ENCODE measurements around the gene SRSF1. TPM values are rescaled to one million over a fixed set of nuclear protein-coding genes. Genes with fewer than 3 reads are reported as not detected.

The SRSF1 gene
- total and polyA plus RNA-seq, 2 of the 4 experiments (the other 2 are of a cell fraction): 190 to 357 TPM

DNA sequence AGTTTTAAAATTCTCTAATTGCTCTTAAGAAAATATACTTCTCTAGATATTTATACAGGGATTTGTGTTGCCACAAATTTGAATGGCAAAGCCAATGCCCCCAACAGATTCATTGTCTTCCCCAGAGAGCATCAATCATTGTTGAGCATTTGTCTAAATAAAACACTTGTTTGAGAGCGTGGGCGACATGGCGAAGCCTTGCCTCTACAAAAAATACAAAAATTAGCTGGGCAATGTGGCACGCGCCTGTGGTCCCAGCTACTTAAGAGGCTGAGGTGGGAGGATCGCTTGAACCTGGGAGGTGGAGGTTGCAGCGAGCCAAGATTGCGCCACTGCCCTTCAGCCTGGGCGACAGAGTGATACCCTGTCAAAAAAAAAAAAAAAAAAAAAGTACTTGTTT lies 13.4 kb upstream of the SRSF1 start:
- Histone ChIP-seq H3K18ac (ENCODE audit: low read depth, low read length) (no peak overlapping the region), H3K4me1 (ENCODE audit: control insufficient read depth, insufficient read depth, low read length) (no peaks in the 10 kb centered on the region), H4K8ac (ENCODE audit: low read depth in 2 of 2, low read length in 2 of 2) (no peak overlapping the region), H3K9me1 (ENCODE audit: insufficient read depth, low read length) (no peaks in the 10 kb centered on the region), H3K23ac (ENCODE audit: low read depth, low read length) (no peak overlapping the region), H3K4ac (ENCODE audit: low read depth, low read length) (no peak overlapping the region), H2BK5ac (ENCODE audit: low read depth, low read length, poor library complexity, severe bottlenecking) (no peak overlapping the region), H3K9me3 (ENCODE audit: control insufficient read depth, insufficient read depth, low read length) (no peaks in the 10 kb centered on the region), H3K4me3 (ENCODE audit: insufficient read depth, low read depth, low read length) (no peak overlapping the region), H2BK120ac (ENCODE audit: low read depth, low read length) (no peak overlapping the region), H3K4me2 (ENCODE audit: low read depth, low read length) (no peak overlapping the region), H4K20me1 (ENCODE audit: insufficient read depth, low read length) (no peaks in the 10 kb centered on the region), H3K79me1 (ENCODE audit: low read depth in 1 of 2, low read length in 2 of 2) (no peaks in the 10 kb centered on the region), H3K27me3 (ENCODE audit: control insufficient read depth, insufficient read depth, low read length) (peaks cover 4% of the 10 kb centered on the region), H3K27ac (ENCODE audit: insufficient read depth, low read length) (no peak overlapping the region), H2AK9ac (replicated peaks; ENCODE audit: low read depth, low read length, poor library complexity) (no peak overlapping the region), H2AK5ac (ENCODE audit: low read depth, low read length) (no peak overlapping the region), H2BK20ac (ENCODE audit: low read depth, low read length) (no peak overlapping the region), H4K91ac (ENCODE audit: insufficient read depth, low read depth, low read length) (no peak overlapping the region), H3K56ac (ENCODE audit: extremely low read depth, insufficient read depth, low read length) (no peak overlapping the region), H4K5ac (ENCODE audit: low read depth, low read length) (no peak overlapping the region), H3K36me3 (ENCODE audit: control insufficient read depth, insufficient read depth, low read length) (no peaks in the 10 kb centered on the region), H3K14ac (replicated peaks; ENCODE audit: low read depth, low read length) (no peak overlapping the region), H2AFZ (replicated peaks; ENCODE audit: low read length, poor library complexity) (no peak overlapping the region), H3K9ac (ENCODE audit: low read depth, low read length) (no peak overlapping the region), H2BK15ac (ENCODE audit: low read depth, low read length) (no peak overlapping the region)
- ATAC-seq (ENCODE audit: low read depth) (no peak), DNase-seq (no peak)
- no CpG with 5 or more reads among the region's 9 CpGs for WGBS, 2 experiments (ENCODE audit: extremely low coverage in 2 of 2, insufficient read length in 1 of 2)
- intact Hi-C loops (cut with micrococcal nuclease) (no loop called here), in situ Hi-C loops (cut with MboI; ENCODE audit: low sequenced_read_pairs) (no loop called here), dilution Hi-C loops (cut with HindIII; ENCODE audit: low sequenced_read_pairs, unreplicated experiment) (no loop called here)
- CTCF ChIA-PET: no interaction called here
- POLR2A ChIA-PET (ENCODE audit: unreplicated experiment): no interaction called here
- BruUV-seq (replicated peaks): no TSS peak
- TF ChIP-seq MAFK (IDR thresholded peaks at IDR 0.05; ENCODE audit: low read depth, low read length): no peak
- no peak for TF ChIP-seq BHLHE40 (IDR thresholded peaks at IDR 0.05; ENCODE audit: low read depth, low read length)
- no peak for TF ChIP-seq CHD1 (IDR thresholded peaks at IDR 0.05; ENCODE audit: low read depth, low read length)
- TF ChIP-seq NFE2L2 (IDR thresholded peaks at IDR 0.05; ENCODE audit: low read depth, low read length): no peak
- TF ChIP-seq RCOR1 (IDR thresholded peaks at IDR 0.05; ENCODE audit: insufficient replicate concordance, low read length): no peak
- no peak for TF ChIP-seq POLR2A (IDR thresholded peaks at IDR 0.05; ENCODE audit: low read depth, low read length)
- TF ChIP-seq, protein P1, sequence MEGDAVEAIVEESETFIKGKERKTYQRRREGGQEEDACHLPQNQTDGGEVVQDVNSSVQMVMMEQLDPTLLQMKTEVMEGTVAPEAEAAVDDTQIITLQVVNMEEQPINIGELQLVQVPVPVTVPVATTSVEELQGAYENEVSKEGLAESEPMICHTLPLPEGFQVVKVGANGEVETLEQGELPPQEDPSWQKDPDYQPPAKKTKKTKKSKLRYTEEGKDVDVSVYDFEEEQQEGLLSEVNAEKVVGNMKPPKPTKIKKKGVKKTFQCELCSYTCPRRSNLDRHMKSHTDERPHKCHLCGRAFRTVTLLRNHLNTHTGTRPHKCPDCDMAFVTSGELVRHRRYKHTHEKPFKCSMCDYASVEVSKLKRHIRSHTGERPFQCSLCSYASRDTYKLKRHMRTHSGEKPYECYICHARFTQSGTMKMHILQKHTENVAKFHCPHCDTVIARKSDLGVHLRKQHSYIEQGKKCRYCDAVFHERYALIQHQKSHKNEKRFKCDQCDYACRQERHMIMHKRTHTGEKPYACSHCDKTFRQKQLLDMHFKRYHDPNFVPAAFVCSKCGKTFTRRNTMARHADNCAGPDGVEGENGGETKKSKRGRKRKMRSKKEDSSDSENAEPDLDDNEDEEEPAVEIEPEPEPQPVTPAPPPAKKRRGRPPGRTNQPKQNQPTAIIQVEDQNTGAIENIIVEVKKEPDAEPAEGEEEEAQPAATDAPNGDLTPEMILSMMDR (conservative IDR thresholded peaks at IDR 0.05; ENCODE audit: low read depth, low read length): no peak
- TF ChIP-seq, protein P2, sequence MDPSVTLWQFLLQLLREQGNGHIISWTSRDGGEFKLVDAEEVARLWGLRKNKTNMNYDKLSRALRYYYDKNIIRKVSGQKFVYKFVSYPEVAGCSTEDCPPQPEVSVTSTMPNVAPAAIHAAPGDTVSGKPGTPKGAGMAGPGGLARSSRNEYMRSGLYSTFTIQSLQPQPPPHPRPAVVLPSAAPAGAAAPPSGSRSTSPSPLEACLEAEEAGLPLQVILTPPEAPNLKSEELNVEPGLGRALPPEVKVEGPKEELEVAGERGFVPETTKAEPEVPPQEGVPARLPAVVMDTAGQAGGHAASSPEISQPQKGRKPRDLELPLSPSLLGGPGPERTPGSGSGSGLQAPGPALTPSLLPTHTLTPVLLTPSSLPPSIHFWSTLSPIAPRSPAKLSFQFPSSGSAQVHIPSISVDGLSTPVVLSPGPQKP (IDR thresholded peaks at IDR 0.05; ENCODE audit: borderline replicate concordance, low read depth, low read length): no peak
- TF ChIP-seq MAZ (IDR thresholded peaks at IDR 0.05; ENCODE audit: borderline replicate concordance, low read depth, low read length): no peak
- no peak for TF ChIP-seq FOS (IDR thresholded peaks at IDR 0.05; ENCODE audit: low read depth, low read length)
- no peak for TF ChIP-seq CEBPB (IDR thresholded peaks at IDR 0.05; ENCODE audit: low read depth, low read length)
- TF ChIP-seq MXI1 (IDR thresholded peaks at IDR 0.05; ENCODE audit: borderline replicate concordance, low read depth, low read length): no peak
- TF ChIP-seq, protein P3, sequence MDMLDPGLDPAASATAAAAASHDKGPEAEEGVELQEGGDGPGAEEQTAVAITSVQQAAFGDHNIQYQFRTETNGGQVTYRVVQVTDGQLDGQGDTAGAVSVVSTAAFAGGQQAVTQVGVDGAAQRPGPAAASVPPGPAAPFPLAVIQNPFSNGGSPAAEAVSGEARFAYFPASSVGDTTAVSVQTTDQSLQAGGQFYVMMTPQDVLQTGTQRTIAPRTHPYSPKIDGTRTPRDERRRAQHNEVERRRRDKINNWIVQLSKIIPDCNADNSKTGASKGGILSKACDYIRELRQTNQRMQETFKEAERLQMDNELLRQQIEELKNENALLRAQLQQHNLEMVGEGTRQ (IDR thresholded peaks at IDR 0.05; ENCODE audit: low read depth, low read length): no peak
- TF ChIP-seq SMC3 (IDR thresholded peaks at IDR 0.05; ENCODE audit: low read depth, low read length): no peak
- TF ChIP-seq RAD21 (IDR thresholded peaks at IDR 0.05; ENCODE audit: low read length): no peak
- TF ChIP-seq RFX5 (IDR thresholded peaks at IDR 0.05; ENCODE audit: low read depth, low read length): no peak

Measured in IMR-90 (cell line).